Lower lobe of right lung (tissue), 2 donors: ENCODE measurements around the gene ABCC1. TPM values are rescaled to one million over a fixed set of nuclear protein-coding genes. Genes with fewer than 3 reads are reported as not detected.

Experiments used
- ATAC-seq, 2 donors: fragments of 200-7000 bp; cut with Tn5 transposase; one replicate each; pipeline ENCODE4 v1.9.1; 2020 to 2022; ENCODE audit warnings: mild to moderate bottlenecking in 2 of 2, moderate library complexity in 2 of 2
- DNase-seq: peaks from one replicate; pipeline ENCODE4 v3.0.0-alpha.2; 2020
- H3K27ac ChIP-seq: fragments of 200-600 bp; one replicate; pipeline ENCODE4 v1.8.0; 2022
- H3K27me3 ChIP-seq: fragments of 200-600 bp; one replicate; pipeline ENCODE4 v1.8.0; 2022; ENCODE audit warnings: low read depth
- H3K36me3 ChIP-seq: fragments of 200-600 bp; one replicate; pipeline ENCODE4 v1.8.0; 2022; ENCODE audit warnings: mild to moderate bottlenecking
- H3K4me1 ChIP-seq: fragments of 200-600 bp; one replicate; pipeline ENCODE4 v1.8.0; 2022
- H3K4me3 ChIP-seq: fragments of 200-600 bp; one replicate; pipeline ENCODE4 v1.8.0; 2022; ENCODE audit warnings: mild to moderate bottlenecking
- H3K9me3 ChIP-seq: fragments of 200-600 bp; one replicate; pipeline ENCODE4 v1.8.0; 2022
- intact Hi-C: fragments of 100-400 bp; cut with DNase I; formaldehyde crosslinking; loops from one replicate; pipeline ENCODE4 v1.11.0; 2022
- total RNA-seq: library from RNA; stranded (reverse); fragmentation: NEBNext Ultra II Directional; extraction: Animal tissue kit (Norgen Biotek cat#: 25700); gene quantifications from one replicate; pipeline ENCODE4 v1.2.1, GENCODE V29; 2021
- TF ChIP-seq, protein P1 (sequence below): fragments of 200-600 bp; IDR thresholded peaks from one replicate; pipeline ENCODE4 v1.8.0; 2022; ENCODE audit warnings: antibody characterized with exemption, mild to moderate bottlenecking
- donor health status: DM: no; HTN: yes; CAD: no; lungs with severe emphysema.

The ABCC1 gene
- total RNA-seq, 1 donor from 2014 or later = 47.5 TPM

DNA sequence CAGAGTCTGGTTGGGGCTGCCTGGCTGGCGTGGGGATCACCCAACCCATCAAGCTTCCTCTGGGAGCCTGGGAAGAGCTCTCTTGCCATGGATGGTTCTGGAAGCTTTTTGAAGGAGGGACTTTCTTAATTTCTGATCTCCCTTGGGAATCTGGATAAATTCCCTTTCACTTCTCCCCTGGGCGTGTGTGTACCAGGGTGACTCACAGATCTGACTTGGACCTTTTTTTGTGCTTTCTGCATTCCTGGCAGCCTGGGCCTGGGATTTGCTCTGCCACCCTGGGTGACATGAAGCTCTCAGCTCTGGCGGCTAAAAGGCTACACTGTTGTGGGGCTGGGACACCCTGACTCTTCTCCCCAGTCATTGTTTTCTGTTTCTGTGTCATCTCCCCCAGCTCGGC is 70.1 kb downstream of the ABCC1 start:
- peaks cover 49% of the 10 kb centered on the region for H3K36me3 ChIP-seq
- H3K4me1 ChIP-seq = peaks cover 31% of the 10 kb centered on the region
- ATAC-seq = no peak
- no peak for DNase-seq
- intact Hi-C loops = no loop called here
- H3K4me3 ChIP-seq = no peak overlapping the region
- H3K27me3 ChIP-seq = no peaks in the 10 kb centered on the region
- H3K9me3 ChIP-seq = no peaks in the 10 kb centered on the region
- no peak overlapping the region for H3K27ac ChIP-seq
- TF ChIP-seq, protein P1, sequence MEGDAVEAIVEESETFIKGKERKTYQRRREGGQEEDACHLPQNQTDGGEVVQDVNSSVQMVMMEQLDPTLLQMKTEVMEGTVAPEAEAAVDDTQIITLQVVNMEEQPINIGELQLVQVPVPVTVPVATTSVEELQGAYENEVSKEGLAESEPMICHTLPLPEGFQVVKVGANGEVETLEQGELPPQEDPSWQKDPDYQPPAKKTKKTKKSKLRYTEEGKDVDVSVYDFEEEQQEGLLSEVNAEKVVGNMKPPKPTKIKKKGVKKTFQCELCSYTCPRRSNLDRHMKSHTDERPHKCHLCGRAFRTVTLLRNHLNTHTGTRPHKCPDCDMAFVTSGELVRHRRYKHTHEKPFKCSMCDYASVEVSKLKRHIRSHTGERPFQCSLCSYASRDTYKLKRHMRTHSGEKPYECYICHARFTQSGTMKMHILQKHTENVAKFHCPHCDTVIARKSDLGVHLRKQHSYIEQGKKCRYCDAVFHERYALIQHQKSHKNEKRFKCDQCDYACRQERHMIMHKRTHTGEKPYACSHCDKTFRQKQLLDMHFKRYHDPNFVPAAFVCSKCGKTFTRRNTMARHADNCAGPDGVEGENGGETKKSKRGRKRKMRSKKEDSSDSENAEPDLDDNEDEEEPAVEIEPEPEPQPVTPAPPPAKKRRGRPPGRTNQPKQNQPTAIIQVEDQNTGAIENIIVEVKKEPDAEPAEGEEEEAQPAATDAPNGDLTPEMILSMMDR = no peak

DNA sequence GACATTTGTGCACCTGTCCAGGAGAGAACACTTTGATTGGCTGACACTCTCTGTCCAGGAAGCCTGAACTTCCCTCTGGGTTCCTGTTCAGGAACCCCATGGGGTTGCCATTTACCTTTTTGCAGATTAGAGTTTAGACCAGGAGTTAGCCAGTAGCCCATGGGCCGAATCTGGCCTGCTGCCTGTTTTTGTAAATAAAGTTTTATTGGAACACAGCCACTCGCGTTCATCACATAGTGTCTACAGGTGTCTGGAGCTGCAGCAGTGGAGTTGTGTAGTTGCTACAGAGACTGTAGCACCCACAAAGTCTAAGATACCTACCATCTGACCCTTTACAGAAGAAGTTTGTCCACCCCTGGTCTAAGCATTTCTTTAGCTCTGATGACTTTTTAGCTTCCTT is 70.9 kb downstream of the ABCC1 start:
- peaks cover 45% of the 10 kb centered on the region for H3K36me3 ChIP-seq
- no peak overlapping the region for H3K27ac ChIP-seq
- DNase-seq = no peak
- no peak for ATAC-seq
- H3K9me3 ChIP-seq = no peaks in the 10 kb centered on the region
- H3K4me1 ChIP-seq = peaks cover 27% of the 10 kb centered on the region
- intact Hi-C loops = no loop called here
- TF ChIP-seq, protein P1 = no peak
- no peaks in the 10 kb centered on the region for H3K27me3 ChIP-seq
- H3K4me3 ChIP-seq = no peak overlapping the region

DNA sequence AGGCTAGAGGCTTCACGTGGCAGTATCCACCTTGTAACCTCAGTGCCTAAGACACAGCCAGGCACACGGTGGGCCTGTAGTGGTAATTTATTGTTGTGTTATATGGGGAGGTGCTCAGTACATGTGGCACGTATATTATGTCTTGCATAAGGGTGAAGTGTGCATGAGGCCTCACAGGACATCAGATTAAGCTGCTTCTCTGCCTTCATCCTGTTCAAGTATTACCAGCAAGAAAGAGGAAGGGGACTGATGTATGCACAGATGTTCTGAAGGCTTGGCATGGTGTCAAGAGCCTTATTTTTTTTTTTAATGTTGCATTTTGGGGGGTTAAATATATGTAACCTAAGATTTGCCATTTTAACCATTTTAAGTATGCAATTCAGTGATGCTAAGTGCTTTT is 71.6 kb downstream of the ABCC1 start:
- H3K27ac ChIP-seq = no peak overlapping the region
- DNase-seq (no peak), ATAC-seq (no peak)
- H3K27me3 ChIP-seq = no peaks in the 10 kb centered on the region
- peaks cover 31% of the 10 kb centered on the region for H3K4me1 ChIP-seq
- intact Hi-C loops = no loop called here
- H3K36me3 ChIP-seq = peaks cover 38% of the 10 kb centered on the region
- H3K4me3 ChIP-seq = no peak overlapping the region
- H3K9me3 ChIP-seq = no peaks in the 10 kb centered on the region
- TF ChIP-seq, protein P1 = no peak

DNA sequence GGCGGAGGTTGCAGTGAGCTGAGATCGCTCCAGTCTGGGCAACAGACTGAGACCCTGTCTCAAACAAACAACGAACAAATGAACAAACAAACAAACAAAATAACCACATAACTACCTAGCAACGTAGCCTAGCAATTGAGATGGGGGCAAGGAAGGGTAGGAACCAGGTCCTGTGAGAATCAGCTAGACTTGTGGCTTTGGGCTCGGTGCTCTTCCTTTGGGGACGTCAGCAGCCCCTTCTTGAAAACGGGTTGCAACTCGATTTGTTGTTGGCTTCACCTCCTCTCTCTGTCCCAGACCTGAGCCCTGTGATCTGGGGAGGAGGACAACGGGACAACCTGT is 72.2 kb downstream of the ABCC1 start:
- DNase-seq (no peak), ATAC-seq (no peak)
- H3K27me3 ChIP-seq = no peaks in the 10 kb centered on the region
- no peak overlapping the region for H3K4me3 ChIP-seq
- intact Hi-C loops = no loop called here
- H3K9me3 ChIP-seq = no peaks in the 10 kb centered on the region
- H3K36me3 ChIP-seq = peaks cover 32% of the 10 kb centered on the region
- peak overlapping the region; percentile 15 for H3K27ac ChIP-seq
- peaks cover 32% of the 10 kb centered on the region for H3K4me1 ChIP-seq
- TF ChIP-seq, protein P1 = no peak

DNA sequence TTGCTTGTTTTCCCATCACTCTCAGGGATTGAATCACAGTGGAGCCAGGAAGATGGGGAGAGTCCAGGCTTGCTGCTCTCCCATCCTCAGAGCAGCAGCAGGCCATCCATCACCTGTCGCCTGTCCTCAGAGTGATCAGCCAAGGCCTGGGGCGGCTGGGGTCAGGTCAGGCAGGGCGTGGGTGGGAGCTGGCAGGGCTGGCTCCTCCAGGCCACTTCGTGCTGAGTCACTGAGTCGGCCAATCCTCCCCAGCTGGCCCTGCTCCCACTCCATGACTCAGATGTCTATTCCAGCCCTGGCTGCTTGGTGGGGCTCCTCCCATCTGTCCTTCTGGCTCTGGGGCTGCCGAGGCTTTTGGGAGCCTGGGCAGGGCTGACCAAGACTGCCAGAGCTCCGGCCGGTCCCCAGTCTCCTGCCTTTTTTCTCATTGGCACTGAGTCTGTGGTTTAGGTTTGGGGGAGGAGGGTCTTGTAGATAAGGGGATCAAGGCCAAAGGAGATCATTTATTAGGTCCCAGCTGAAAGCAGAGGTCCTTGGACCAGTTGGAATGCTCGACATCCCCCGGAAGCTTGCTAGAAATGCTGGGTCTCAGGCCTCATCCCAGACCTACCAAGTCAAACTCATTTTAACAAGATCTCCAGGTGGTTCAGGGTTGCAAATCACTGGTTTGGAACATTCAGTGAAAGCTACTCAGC is 72.7 kb downstream of the ABCC1 start:
- intact Hi-C loops = no loop called here
- Histone ChIP-seq H3K27me3 (no peaks in the 10 kb centered on the region), H3K4me1 (peaks cover 34% of the 10 kb centered on the region), H3K27ac (peak overlapping the region; percentile 47), H3K4me3 (no peak overlapping the region), H3K36me3 (peaks cover 27% of the 10 kb centered on the region), H3K9me3 (no peaks in the 10 kb centered on the region)
- DNase-seq (peak; percentile 91), ATAC-seq (peak; percentile 96 to 97)
- TF ChIP-seq, protein P1 = no peak
